NCI-H146 treated with DMSO at 0.1 percent for 48 hours (cell line): Measurements from ENCODE around the gene TPST2.
A peak's percentile ranks its signal among the peaks of the same experiment; 100 is the strongest.

Experiments
- DNase-seq: peaks from one replicate; lab custom pipeline; 2025; ENCODE audit not compliant: unreplicated experiment; lab: John Stamatoyannopoulos, UW

The TPST2 gene

DNA sequence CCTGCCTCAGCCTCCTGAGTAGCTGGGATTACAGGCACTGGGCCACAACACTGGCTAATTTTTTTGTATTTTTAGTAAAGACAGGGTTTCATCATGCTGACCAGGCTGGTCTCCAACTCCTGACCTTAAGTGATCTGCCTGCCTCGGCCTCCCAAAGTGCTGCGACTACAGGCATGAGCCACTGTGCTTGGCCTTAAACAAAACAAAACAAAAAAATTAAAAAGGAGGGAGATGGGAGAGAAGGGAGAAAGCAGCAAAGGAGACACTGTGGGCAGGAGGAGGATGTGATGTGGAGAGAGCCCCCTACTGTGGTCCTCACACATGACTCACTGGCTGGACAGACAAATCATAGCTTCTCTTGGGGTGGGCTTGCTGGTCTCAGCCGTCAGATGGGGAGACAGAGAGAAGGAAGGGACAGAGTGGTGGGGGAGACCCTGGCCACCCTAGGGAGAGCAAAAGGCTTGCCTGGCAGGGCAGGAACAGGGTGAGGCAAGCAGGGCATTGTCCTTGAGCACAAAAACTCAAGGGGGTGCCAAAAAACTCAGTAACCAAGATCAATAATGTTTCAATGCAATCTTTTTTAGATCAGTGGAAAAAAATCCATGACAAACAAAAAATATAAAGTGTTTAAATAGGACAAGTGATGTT lies 31.6 kb downstream of the TPST2 start:
- peak; percentile 62 for DNase-seq

- DNase-seq, result no peak
These were observed 33.0 kb downstream of the TPST2 start for GRCh38 chr22:26556904-26557303.

- no peak for DNase-seq
These were observed 34.5 kb downstream of the TPST2 start for GRCh38 chr22:26555478-26555877.

GRCh38 chr22:26554956-26555355 lies 35.0 kb downstream of the TPST2 start:
- DNase-seq, result no peak

DNA sequence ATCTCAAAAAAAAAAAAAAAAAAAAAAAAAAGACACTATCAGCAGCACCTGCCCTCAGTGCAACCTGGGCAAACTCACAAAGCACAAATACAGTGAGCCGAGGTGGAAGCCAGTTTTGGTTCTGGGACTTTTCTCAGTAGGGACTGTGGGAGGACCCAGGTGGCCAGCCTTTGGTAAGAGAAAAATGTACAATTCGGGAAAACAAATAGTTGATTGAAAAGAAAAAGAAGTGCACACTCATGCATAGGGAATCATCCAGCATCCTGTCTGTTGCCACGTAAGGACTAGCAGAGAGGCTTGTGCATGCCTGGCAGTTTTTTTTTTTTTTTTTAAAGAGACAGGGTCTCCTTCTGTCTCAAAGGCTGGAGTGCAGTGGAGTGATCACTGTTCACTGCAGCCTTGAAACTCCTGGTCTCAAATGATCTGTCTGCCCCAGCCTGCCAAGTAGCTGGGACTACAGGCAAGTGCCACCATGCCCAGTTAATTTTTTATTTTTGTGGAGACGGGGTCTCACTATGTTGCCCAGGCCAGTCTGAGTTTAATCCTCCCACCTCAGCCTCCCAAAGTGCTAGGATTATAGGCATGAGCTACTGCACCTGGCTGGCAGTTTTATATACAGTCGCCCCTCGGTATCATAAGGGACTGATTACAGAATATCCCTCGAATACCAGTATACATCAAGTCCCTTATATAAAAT lies 36.7 kb downstream of the TPST2 start:
- DNase-seq, result peak; percentile 35

GRCh38 chr22:26552466-26552865 lies 37.5 kb downstream of the TPST2 start:
- no peak for DNase-seq

DNA sequence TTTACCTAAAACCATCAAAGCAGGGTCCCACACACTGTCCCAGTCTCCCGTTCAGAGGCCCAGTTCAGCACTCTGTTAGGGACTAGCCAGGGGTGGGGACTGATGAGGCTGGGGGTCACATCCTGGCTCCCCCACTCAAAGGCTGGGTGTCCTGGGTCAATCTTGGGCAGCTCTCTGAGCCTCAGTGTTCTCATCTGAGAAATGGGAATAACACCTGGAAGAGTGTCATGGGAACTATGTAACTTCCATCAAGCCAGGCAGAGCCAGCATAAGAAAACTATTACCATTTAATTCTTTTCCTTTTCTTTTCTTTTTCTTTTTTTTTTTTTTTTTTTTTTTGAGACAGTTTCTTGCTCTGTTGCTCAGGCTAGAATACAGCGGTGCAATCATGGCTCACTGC lies 38.4 kb downstream of the TPST2 start:
- DNase-seq, result no peak

DNA sequence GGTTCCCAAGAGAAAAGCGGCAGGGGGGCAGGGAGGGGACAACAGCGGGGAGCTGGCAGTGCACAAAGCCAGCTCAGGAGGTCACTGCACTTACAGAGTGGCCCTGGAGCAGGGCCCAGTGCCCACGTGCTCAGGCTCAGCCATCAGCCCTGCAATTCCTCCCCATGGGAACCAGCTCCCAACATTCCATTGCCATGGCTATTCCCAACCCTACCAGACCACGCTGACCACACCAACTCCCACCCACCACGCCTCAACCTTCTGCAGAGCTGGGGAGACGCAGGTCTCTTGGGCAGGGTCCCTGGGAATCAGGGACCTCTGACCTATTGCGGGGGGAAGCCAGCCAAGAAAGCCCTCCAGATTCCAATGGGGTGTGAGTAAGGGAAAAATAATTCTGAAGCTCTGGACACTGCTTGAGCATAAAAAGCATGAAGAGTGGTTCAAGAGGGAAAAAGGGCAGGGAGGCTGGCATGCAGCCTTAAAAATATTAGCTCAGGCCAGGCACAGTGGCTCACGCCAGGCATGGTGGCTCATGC lies 39.4 kb downstream of the TPST2 start:
- DNase-seq, result peak; percentile 0

GRCh38 chr22:26549902-26550497 lies 39.9 kb downstream of the TPST2 start:
- no peak for DNase-seq

- DNase-seq, result no peak
These were observed 40.9 kb downstream of the TPST2 start for GRCh38 chr22:26548984-26549383.

DNA sequence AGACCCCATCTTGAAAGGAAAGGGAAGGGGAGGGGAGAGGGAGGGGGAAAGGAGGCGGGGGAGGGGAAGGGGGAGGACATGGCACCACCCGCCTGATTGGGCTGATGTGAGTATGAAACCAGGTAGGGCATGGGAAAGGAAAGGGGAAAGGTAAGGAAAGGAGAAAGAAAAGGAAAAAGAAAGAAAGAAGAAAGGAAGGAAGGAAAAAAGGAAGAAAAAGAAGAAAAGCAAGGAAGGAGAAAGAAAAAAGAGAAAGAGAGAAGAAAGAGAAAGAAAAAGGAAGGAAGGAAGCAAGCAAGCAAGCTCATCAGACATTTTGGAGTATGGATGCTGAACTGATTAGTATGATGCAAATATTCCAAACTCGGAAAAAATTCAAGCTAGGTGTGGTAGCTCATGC lies 41.6 kb downstream of the TPST2 start:
- DNase-seq, result no peak

- no peak for DNase-seq
These were observed 42.1 kb downstream of the TPST2 start for GRCh38 chr22:26547837-26548236.

- no peak for DNase-seq
These were observed 42.5 kb downstream of the TPST2 start for GRCh38 chr22:26547426-26547825.

- DNase-seq, result no peak
These were observed 43.6 kb downstream of the TPST2 start for GRCh38 chr22:26546282-26546681.

DNA sequence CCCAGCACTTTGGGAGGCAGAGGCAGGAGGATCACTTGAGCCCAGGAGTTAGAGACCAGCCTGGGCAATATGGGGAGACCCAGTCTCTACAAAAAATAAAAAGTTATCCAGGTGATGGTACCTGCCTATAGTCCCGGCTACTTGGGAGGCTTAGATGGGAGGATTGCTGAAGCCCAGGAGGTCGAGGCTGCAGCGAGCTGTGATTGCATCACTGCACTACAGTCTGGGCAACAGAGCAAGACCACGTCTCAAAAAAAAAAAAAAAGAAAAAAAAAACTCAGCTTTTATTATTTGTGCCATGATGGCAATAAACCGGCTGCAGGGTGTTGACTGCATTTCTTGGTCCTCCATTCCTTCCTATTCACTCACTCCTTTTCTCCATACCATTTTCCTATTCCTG lies 44.1 kb downstream of the TPST2 start:
- DNase-seq, result no peak

GRCh38 chr22:26545385-26545784 lies 44.5 kb downstream of the TPST2 start:
- no peak for DNase-seq

GRCh38 chr22:26544489-26544888 lies 45.4 kb downstream of the TPST2 start:
- no peak for DNase-seq

GRCh38 chr22:26542831-26543230 lies 47.1 kb downstream of the TPST2 start:
- no peak for DNase-seq

DNA sequence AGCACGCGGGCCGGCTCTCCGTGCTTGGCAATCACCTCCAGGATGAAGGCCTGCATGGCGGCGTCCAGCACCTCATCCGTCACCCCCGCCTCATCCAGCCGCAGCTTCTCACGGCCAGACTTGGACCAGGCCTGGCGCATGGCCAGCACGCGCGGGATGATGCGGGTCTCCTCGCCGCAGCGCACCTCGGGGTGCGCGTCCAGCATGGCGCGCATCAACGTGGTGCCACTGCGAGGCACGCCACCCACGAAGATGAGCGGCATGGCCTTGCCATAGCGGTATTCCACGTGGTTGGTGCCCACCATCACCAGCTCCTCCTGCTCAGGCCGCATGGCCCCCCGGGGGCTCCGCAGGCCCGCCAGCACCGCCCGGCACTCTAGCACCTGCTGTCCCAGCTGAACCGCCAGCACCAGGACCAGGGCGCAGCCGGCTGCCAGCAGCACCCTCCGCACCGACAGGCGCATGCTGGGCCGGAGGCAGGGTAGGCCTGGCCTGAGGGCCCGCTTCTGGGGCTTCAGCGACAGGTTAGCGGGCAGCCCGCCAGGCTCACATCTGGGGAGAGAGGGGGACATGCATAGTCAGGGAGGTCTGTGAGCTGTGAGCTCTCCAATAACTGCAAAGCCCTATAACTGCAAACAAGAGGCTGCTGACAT lies 48.6 kb downstream of the TPST2 start:
- no peak for DNase-seq

DNA sequence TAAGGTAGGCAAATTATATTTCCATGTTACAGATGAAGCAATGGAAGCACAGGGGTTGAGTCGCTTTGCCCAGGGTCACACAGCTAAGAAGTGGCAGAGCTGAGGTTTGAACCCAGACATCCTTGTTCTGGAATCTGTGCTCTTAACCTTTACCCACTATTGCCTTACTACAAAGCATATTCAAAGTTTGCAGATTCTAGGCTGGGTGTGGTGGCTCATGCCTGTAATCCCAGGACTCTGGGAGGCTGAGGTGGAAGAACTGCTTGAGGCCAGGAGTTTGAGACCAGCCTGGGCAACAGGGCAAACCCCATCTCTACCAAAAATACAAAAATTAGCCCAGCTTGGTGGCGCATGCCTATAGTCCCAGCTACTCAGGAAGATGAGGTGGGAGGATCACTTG lies 49.8 kb downstream of the TPST2 start:
- no peak for DNase-seq

GRCh38 chr22:26536762-26537134 lies 53.2 kb downstream of the TPST2 start:
- DNase-seq, result no peak
